Activated CD4-positive, alpha-beta T cell treated with anti-CD3 and anti-CD28 coated beads for 24 hours (primary cell): ENCODE data around the gene ATG7.
"Not testable (repeated sequence)": the region's sequence is repeated elsewhere in the genome, so short reads cannot be mapped to it uniquely, and the experiment has no call there.

Experiments
- DNase-seq, 2 donors: peaks; one replicate each; pipeline ENCODE4 v3.0.0-alpha.2; 2020; ENCODE audit warnings: low read depth in 2 of 2

ATG7 gene

DNA sequence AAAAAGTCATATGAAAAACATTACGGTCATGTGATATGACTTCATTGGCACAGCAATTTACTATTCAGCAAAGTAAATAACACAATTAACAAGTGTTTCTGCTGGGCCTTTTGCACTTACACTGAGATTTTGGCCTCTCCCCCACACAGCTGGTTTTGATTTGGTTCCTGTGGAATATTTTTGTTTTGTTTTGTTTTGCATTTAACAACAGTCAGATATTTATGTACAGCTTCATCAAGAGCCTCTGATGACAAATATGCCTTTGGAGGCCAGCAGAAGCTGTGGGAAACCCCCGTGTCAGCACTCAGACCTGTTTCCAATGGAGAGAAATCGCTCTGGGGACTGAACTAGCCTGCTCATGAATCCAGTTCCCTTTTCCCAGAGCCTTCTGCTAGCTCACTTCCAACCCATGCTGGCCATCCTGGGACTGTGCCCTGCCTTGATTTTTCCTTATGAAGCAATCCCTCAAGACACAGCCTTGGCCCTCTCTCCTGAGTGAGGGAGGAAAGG is 161.9 kb downstream of the ATG7 start:
- DNase-seq = no peak

DNA sequence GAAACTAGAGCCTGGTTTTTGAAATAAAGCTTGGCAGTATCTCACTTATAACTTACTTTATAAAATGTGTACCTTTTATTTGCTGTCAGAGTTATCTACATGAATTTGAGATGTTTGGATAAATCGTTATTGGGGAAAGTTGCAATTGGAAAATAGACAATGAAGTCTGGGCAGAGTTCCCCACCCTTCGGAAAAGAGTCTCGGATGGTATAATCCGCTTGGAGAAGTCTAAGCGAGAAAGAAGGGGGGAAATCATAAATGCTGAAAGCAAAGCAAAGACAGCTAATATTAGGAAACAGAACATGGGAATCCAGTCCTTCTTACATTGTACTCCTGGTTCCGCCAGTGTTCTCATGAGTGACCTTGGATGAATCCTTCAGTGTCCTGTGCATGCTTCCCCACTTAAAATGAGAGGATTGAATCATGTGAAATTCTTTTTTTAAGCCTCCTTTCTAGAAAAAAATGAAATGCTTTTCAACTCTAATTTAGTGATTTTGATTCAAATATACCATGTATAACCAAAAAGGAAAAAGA is 162.4 kb downstream of the ATG7 start:
- no peak for DNase-seq

DNA sequence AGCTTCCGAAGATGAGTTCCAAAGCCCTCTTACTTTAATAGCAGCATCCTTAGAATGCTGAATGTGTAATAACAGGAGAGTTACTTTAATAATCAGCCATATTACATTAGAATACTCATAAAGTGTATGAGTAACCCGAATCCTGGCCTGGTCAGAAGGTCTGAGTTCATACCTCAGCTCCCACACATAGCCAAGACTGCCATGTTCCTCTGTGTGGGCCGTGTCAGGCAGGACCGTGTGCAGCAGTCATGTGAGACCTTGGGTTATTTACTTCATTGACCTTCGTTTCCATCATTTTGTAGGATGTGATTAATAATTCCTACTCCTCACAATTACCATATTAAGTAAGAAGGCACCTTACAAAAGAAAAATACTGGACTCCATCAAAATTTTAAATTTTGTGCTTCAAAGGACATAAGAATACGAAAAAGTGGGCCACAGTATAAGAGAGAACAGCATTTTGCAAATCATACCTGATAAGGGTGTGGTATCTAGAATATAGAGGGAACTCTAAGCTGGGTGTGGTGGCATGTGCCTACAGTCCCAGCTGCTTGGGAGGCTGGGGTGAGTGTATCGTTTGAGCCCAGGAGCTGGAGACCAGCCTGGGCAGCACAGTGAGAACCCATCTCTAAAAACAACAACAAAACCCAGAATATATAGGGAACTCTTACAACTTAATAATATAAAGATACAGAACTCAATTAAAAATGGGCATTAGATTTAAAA is 163.4 kb downstream of the ATG7 start:
- DNase-seq = no peak

DNA sequence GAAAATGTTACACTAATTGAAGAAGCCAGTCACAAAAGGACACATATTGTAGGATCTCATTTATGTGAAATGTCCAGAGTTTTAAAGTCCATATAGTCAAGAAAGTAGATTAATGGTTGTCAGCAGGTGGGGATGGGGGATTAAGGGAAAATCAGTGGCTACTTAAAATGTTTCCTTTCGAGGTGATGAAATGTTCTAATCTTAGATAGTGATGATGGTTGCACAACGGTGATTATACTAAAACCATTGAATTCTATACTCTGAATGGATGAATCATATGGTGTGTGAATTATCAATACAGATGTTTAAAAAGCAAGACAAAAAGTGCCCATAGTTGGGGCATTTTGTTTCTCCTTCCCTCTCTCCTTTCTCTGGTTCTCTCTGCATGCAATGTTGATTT is 164.6 kb downstream of the ATG7 start:
- no peak for DNase-seq

DNA sequence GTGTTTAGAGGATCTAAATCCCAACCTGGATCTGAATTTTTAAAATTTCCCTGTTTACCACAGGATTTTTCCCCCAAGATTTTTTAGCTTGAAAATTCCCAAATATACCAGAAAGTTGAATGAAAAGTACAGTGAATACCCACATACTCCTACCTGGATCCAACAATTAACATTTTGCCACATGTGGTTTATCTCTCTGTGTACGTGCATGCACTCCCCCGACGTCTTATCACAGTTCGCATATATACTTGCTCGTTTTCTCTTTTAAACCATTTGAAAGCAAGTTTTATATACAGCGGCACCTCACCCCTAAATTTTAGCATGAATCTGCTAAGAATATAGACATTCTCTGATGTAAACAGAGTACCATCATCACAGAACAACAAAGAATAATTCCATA is 165.3 kb downstream of the ATG7 start:
- DNase-seq = no peak

DNA sequence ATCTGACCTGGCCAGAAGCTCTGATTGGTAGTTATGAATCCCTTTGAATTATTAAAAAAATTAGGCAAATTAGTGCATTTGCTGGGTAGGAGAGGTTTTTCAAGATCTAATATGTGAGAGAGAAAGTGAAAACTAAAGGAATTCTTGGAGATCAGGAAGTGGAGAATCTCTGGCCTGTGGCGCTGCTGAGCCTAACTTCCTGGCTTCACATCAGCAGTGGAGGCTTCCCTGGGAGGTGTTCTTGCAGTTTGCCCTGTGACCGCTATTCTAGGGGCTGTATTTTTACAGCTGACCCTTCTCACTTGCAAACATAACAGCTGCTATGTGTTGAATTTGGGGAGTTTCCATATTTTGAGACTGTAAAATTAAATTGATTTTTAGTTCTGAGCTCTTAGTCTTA is 166.4 kb downstream of the ATG7 start:
- no peak for DNase-seq

DNA sequence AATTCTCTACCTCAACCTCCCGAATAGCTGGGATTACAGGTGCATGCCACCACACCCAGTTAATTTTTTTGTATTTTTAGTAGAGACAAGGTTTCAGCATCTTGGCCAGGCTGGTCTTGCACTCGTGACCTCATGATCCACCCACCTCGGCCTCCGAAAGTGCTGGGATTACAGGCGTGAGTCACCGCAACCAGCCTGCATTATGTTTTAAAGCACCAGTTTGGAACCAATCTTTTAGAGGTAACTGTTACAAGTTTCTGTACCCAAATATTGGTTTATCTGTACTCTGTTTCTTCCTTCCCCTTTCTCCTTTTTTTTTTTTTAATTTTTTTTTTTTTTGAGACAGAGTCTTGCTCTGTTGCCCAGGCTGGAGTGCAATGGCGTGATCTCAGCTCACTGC is 169.1 kb downstream of the ATG7 start:
- not testable (repeated sequence) for DNase-seq

DNA sequence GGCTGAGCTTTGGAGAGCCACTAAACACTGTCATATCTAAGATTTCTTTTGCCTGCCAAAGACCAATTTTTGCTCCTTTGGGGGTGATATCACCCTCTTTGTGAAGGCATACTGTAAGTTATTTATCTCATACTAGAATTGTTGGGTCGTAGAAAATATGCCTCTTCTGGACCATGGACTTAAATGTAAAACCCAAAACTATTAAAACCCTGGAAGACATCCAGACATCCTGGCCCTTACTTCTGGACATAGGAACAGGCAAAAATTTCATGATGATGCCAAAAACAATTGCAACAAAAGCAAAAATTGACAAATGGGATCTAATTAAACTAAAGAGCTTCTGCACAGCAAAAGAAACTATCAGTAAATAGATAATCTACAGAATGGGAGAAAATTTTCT is 172.2 kb downstream of the ATG7 start:
- DNase-seq = no peak

DNA sequence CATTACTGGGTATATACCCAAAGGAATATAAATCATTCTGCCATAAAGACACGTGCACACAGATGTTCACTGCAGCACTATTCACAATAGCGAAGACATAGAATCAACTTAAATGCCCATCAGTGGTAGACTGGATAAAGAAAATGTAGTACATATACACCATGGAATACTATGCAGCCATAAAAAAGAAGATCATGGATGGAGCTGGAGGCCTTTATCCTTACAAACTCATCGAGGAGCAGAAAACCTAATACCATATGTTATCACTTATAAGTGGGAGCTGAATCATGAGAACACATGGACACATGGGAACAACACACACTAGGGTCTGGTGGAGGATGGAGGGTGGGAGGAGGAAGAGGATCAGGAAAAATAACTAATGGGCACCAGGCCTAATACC is 173.0 kb downstream of the ATG7 start:
- DNase-seq = not testable (repeated sequence)

DNA sequence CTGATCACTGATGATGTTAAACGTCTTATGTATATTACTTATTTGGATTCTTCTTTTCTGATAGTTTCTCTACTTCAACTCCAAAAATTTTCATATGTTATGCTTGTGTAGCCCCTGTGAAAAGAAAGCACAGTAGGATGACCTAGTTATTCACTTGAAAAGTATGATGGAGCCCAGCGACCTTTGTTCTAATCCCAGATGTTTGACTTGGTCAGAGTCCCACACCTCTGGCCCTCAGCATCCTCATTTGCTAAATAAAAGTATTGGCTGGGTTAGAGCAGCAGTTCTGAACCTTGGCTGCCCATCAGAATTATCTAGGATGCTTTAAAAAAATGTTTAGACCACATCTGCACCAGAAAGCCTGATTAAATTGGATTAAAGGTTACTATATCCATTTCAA is 173.7 kb downstream of the ATG7 start:
- no peak for DNase-seq

DNA sequence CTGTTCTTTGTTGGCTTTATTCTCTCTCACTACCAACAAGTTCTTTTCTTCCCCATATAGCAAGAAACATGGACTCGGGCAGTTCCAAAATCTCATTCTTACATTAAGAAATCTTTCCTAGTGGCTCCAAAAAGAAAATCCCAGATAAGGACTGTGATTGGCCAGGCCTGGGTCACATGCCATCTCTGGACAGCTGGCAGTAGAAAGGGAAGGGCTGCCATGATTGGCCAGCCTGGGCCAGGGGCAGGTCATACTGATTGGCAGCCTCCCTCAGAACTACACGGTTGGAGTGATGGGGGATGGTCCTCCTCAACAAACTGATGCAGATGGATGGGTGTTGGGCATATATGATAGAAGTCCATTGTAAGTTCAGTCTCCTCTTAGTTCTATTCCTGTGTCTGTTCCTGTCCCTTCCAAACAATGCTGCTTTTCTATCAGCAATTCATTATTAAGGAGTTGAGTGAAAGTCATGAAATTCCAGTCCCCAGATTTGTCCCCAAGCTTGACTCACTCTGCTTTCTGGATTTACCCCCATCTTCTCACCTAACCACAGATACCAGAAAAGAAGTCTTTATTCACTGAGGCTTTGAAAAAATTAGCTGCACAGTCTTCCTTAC is 175.5 kb downstream of the ATG7 start:
- no peak for DNase-seq

DNA sequence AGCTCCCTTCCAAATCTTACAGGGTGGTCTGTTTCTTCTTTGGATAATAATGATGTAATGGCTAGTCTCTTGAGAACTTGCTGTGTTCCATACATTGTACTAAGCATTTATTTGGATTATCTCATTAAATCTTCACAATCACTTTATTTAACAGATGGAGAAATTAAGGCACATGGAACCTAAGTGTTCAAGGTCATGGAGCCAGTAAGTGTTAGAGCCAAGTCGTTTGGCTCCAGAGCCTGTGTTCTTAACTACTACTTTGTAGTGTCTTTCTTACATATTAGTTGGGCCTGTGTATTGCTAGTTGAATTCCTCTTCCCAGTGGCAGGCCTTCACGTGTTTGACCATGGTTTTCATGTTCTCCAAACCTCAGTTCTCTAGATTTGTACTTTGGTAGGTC is 177.8 kb downstream of the ATG7 start:
- DNase-seq = no peak

DNA sequence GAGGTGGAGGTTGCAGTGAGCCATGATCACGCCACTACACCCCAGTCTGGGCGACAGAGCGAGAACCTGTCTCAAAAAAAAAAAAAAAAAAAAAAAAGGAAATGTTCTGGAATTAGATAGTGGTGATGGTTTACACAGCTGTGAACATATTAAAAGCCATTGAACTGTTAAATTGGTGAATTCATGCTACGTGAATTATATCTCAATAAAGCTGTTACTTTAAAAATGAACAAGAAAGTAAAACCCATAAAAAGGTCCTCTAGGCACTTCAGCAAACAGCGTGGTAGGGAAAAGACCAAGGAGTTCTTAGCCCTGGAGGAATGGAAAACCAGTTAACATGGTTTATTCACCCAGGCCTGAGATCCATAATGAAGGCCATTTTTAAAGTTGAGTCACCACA is 180.1 kb downstream of the ATG7 start:
- no peak for DNase-seq

DNA sequence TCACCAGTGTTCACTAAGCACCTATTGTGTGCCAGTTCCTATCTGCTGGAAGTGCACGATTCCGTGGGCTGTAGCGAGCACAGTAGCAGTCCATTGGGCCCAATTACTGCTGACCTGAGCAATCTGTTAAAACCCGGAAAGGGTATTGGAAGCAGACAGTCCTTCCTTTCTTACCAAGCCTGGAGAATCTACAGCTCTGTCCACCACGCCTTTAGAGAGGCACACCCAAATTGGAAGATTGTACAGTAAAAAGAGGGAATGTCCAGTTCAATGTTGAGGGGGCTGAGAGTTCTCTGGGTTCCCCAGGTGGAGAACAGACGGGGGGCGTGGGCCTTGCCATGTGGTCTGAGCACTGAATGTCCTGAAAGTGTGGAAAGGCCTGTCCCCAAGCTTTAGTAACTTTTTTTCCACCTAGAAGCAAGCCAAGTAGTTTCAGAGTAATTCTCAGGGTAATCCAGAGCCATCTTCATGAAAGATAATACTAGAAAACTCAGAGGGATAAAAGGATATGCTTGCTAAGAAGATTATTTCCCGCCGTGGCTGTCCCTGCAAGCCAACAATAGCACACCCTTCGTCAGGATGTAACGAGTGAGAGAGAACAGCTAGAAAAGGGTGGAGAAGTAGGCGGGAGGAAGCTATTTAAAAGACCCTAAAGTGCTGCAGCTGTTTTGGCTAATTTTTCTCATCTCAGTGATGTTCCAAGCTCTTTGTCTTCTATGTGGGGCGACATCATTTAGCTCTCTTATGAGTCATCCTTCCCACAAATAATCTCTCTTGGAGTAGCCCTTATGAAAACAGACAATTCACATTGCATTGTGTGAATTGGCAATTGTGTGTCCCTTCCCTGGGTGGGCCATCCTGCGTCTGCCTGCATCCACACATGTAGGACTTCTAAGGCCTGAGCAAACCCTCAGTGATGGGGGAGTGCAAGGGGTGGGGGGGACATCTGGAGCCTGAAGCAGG is 181.0 kb downstream of the ATG7 start:
- no peak for DNase-seq

DNA sequence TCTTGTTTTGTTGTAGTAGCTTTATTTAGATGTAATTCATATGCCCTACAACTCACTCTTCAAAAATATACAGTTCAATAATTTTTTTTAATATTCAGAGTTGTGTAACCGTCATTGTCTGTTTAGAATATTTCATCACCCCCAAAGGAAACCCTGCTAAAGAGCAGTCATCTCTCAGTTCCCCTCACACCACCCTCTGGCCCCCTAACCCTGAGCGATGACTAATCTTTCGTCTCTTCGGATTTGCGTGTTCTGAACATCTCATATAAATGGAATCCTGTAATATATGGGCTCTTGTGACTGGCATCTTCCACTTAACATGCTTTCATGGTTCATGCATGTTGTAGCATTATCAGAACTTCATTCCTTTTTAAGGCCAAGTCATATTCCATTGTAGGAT is 183.8 kb downstream of the ATG7 start:
- DNase-seq = no peak

DNA sequence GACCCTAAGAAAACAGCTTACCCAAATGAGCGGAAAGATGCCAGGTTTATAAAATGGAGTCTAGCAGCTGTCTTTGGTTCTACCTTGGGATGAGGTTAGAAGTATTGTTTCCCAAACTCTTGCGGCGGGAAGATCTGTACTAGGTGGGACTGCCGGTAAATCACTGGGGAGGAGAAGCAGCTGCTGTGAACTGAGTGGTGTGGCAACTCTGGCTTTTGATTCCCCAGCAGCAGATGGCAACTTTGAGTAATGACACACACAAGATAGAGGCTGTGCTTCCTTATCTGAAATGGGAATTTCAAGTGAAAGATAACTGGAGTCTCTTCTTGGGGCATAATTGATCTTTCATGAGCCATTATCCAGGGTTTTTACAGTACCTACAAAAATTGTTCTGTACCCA is 184.9 kb downstream of the ATG7 start:
- no peak for DNase-seq

DNA sequence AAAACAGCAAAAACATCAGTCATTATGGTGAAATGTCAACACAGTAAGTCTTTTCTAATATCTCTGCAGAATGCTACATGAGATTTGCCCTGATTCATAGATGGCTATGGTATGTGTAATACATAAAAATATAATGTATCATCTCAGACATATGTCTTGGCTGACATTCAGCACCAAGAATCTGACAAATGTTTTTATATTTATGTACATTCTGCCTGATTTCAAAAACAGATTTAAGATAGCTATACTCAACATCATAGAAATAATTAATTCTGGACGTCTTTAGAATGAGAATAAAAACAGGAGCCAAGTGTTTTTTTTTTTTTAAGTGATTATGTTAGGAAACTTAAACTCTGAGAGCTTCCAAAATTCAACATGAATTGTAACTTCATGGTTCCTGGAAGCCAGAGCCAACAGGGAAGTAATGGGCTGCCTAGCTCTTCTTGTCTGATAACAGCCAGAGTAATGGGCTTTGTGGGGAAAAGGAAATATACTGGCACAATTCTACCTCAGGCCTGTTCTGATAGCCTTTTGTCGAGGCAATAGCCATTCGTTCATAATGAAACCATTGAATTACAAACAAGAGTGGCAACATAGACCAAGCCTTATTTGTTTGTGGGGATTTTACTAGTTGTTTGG is 187.1 kb downstream of the ATG7 start:
- DNase-seq = no peak

DNA sequence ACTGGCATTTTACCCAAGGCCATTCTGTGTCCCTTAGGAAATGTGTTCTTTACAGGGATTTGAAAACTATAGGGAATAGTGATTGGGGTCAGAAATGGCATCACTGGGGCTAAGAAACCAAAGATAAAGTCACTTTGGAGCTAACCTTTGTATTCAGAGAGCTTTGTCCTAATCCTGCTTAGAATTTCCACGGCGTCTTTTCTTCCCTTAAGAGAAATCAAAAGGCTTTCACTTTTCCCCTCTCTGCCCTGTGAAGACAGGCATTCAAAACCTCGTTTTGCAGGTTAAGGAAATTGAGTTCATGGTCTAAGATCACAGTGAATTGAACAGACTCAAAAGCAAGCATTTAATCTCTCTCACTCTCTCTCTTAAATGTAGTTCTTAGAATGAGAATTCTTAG is 189.0 kb downstream of the ATG7 start:
- DNase-seq = no peak

DNA sequence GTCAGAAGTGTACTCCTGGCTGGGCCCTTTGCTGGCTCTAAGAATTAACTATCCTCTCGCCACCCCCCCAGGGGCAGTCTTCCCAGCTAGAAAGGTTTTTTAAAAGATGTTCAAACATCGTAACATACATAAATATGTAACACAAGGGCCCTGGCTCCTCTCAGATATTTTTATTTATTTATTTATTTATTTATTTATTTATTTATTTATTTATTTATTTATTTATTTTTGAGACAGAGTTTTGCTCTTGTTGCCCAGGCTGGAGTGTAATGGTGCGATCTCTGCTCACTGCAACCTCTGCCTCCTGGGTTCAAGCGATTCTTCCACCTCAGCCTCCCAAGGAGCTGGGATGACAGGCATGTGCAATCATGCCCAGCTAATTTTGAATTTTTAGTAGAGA is 190.5 kb downstream of the ATG7 start:
- DNase-seq = not testable (repeated sequence)

DNA sequence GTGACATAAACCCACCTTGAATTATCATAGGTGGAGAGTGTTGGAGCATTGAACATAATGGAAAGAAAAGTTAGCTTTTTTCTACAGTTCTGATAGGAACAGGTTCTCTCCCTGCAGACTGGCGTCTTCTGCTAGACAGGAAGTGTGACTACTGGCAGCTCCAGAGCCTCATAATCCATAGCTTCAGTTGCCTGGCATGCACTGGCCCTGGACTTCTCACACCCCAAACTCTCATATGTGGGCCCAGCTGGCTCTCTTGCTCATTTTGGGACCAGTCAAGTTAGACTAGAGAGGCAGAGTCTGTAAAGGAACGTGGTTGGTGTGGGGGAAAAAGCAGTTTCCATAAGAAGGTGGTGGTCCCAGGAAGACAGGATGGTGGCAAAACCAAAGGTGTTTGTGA is 191.4 kb downstream of the ATG7 start:
- DNase-seq = no peak

DNA sequence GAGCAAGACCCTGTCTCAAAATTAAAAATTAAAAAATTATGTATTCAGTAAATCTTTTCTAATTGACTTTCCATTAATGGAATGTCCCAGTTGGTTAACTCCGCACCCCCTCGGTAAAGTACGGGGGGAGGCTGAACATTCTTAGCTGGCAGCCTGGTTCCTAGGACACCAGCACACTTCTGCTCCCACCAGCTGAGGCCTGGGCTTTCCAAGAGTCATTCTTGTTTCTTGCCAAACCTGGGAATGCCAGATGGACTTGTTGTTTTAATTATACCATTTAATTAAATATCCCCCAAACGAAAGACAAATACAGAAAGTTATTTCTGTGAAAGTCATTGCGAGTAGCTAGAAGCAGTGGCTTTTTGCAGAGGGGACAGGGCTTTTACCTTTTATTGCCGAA is 192.2 kb downstream of the ATG7 start:
- no peak for DNase-seq
